ENCODE data around the gene PLA2G4D.

Gene PLA2G4D

GRCh38 chr15:42038401-42038800 lies 56.0 kb downstream of the PLA2G4D start:
- Histone ChIP-seq H3K9me3 (ENCODE audit: control insufficient read depth, low read length) (no peaks in the 10 kb centered on the region), H3K27ac (ENCODE audit: insufficient read depth, low read depth, low read length, poor library complexity, severe bottlenecking) (no peak overlapping the region), H3K27me3 (ENCODE audit: control insufficient read depth, insufficient read depth, low read length, poor library complexity, severe bottlenecking) (no peaks in the 10 kb centered on the region), H3K4me1 (ENCODE audit: control insufficient read depth, insufficient read depth, low read length) (peaks cover 4% of the 10 kb centered on the region), H3K36me3 (ENCODE audit: control insufficient read depth, insufficient read depth, low read length) (no peaks in the 10 kb centered on the region), H3K4me3 (ENCODE audit: insufficient read depth, low read depth, low read length) (no peak overlapping the region)
- WGBS, 2 experiments = 96% methylated on average over 6 of the region's 6 CpGs

- 81 to 83% methylated on average over 8 of the region's 8 CpGs for WGBS, 2 experiments
- no peak overlapping the region for H3K4me3 ChIP-seq (ENCODE audit: insufficient read depth, low read depth, low read length)
Observed at GRCh38 chr15:42037656-42038055, 56.7 kb downstream of the PLA2G4D start.

GRCh38 chr15:42036966-42037365 lies 57.4 kb downstream of the PLA2G4D start:
- no peak overlapping the region for H3K27ac ChIP-seq (ENCODE audit: insufficient read depth, low read depth, low read length, poor library complexity, severe bottlenecking)
- H3K4me3 ChIP-seq (ENCODE audit: insufficient read depth, low read depth, low read length) = no peak overlapping the region
- H3K9me3 ChIP-seq (ENCODE audit: control insufficient read depth, low read length) = no peaks in the 10 kb centered on the region
- H3K36me3 ChIP-seq (ENCODE audit: control insufficient read depth, insufficient read depth, low read length) = no peaks in the 10 kb centered on the region
- H3K27me3 ChIP-seq (ENCODE audit: control insufficient read depth, insufficient read depth, low read length, poor library complexity, severe bottlenecking) = no peaks in the 10 kb centered on the region
- 93 to 94% methylated on average over 9 of the region's 9 CpGs for WGBS, 2 experiments
- peaks cover 4% of the 10 kb centered on the region for H3K4me1 ChIP-seq (ENCODE audit: control insufficient read depth, insufficient read depth, low read length)

More at GRCh38 chr15:42037656-42038055, 56.7 kb downstream of the PLA2G4D start:
- Histone ChIP-seq H3K27ac (ENCODE audit: insufficient read depth, low read depth, low read length, poor library complexity, severe bottlenecking) (no peak overlapping the region), H3K27me3 (ENCODE audit: control insufficient read depth, insufficient read depth, low read length, poor library complexity, severe bottlenecking) (no peaks in the 10 kb centered on the region), H3K9me3 (ENCODE audit: control insufficient read depth, low read length) (no peaks in the 10 kb centered on the region), H3K36me3 (ENCODE audit: control insufficient read depth, insufficient read depth, low read length) (no peaks in the 10 kb centered on the region), H3K4me1 (ENCODE audit: control insufficient read depth, insufficient read depth, low read length) (peaks cover 4% of the 10 kb centered on the region)

GRCh38 chr15:42036112-42036905 lies 58.1 kb downstream of the PLA2G4D start:
- Histone ChIP-seq H3K9me3 (ENCODE audit: control insufficient read depth, low read length) (no peaks in the 10 kb centered on the region), H3K27me3 (ENCODE audit: control insufficient read depth, insufficient read depth, low read length, poor library complexity, severe bottlenecking) (no peaks in the 10 kb centered on the region), H3K27ac (ENCODE audit: insufficient read depth, low read depth, low read length, poor library complexity, severe bottlenecking) (no peak overlapping the region), H3K36me3 (ENCODE audit: control insufficient read depth, insufficient read depth, low read length) (no peaks in the 10 kb centered on the region), H3K4me1 (ENCODE audit: control insufficient read depth, insufficient read depth, low read length) (peaks cover 4% of the 10 kb centered on the region), H3K4me3 (ENCODE audit: insufficient read depth, low read depth, low read length) (no peak overlapping the region)
- WGBS, 2 experiments = 93 to 94% methylated on average over 45 of the region's 45 CpGs

GRCh38 chr15:42035435-42035761 lies 59.0 kb downstream of the PLA2G4D start:
- Histone ChIP-seq H3K27me3 (ENCODE audit: control insufficient read depth, insufficient read depth, low read length, poor library complexity, severe bottlenecking) (no peaks in the 10 kb centered on the region), H3K4me3 (ENCODE audit: insufficient read depth, low read depth, low read length) (no peak overlapping the region), H3K27ac (ENCODE audit: insufficient read depth, low read depth, low read length, poor library complexity, severe bottlenecking) (no peak overlapping the region), H3K4me1 (ENCODE audit: control insufficient read depth, insufficient read depth, low read length) (peaks cover 4% of the 10 kb centered on the region), H3K36me3 (ENCODE audit: control insufficient read depth, insufficient read depth, low read length) (no peaks in the 10 kb centered on the region), H3K9me3 (ENCODE audit: control insufficient read depth, low read length) (no peaks in the 10 kb centered on the region)
- WGBS, 2 experiments = 51 to 65% methylated on average over 3 of the region's 3 CpGs

- 85 to 88% methylated on average over 7 to 8 of the region's 8 CpGs for WGBS, 2 experiments
- no peaks in the 10 kb centered on the region for H3K9me3 ChIP-seq (ENCODE audit: control insufficient read depth, low read length)
- no peaks in the 10 kb centered on the region for H3K36me3 ChIP-seq (ENCODE audit: control insufficient read depth, insufficient read depth, low read length)
- peaks cover 4% of the 10 kb centered on the region for H3K4me1 ChIP-seq (ENCODE audit: control insufficient read depth, insufficient read depth, low read length)
- no peak overlapping the region for H3K4me3 ChIP-seq (ENCODE audit: insufficient read depth, low read depth, low read length)
- no peak overlapping the region for H3K27ac ChIP-seq (ENCODE audit: insufficient read depth, low read depth, low read length, poor library complexity, severe bottlenecking)
- H3K27me3 ChIP-seq (ENCODE audit: control insufficient read depth, insufficient read depth, low read length, poor library complexity, severe bottlenecking) = no peaks in the 10 kb centered on the region
Observed at GRCh38 chr15:42034628-42035434, 59.5 kb downstream of the PLA2G4D start.

- Histone ChIP-seq H3K27me3 (ENCODE audit: control insufficient read depth, insufficient read depth, low read length, poor library complexity, severe bottlenecking) (no peaks in the 10 kb centered on the region), H3K4me1 (ENCODE audit: control insufficient read depth, insufficient read depth, low read length) (peaks cover 4% of the 10 kb centered on the region), H3K36me3 (ENCODE audit: control insufficient read depth, insufficient read depth, low read length) (no peaks in the 10 kb centered on the region), H3K27ac (ENCODE audit: insufficient read depth, low read depth, low read length, poor library complexity, severe bottlenecking) (no peak overlapping the region), H3K9me3 (ENCODE audit: control insufficient read depth, low read length) (no peaks in the 10 kb centered on the region), H3K4me3 (ENCODE audit: insufficient read depth, low read depth, low read length) (no peak overlapping the region)
- WGBS, 2 experiments = 92 to 100% methylated on average over 3 of the region's 3 CpGs
Observed at GRCh38 chr15:42033214-42033873, 61.0 kb downstream of the PLA2G4D start.

GRCh38 chr15:42032376-42033213 lies 61.8 kb downstream of the PLA2G4D start:
- Histone ChIP-seq H3K4me3 (ENCODE audit: insufficient read depth, low read depth, low read length) (no peak overlapping the region), H3K4me1 (ENCODE audit: control insufficient read depth, insufficient read depth, low read length) (peaks cover 4% of the 10 kb centered on the region), H3K27me3 (ENCODE audit: control insufficient read depth, insufficient read depth, low read length, poor library complexity, severe bottlenecking) (no peaks in the 10 kb centered on the region), H3K27ac (ENCODE audit: insufficient read depth, low read depth, low read length, poor library complexity, severe bottlenecking) (no peak overlapping the region), H3K36me3 (ENCODE audit: control insufficient read depth, insufficient read depth, low read length) (no peaks in the 10 kb centered on the region), H3K9me3 (ENCODE audit: control insufficient read depth, low read length) (no peaks in the 10 kb centered on the region)
- WGBS, 2 experiments = 86 to 92% methylated on average over 9 of the region's 9 CpGs

- H3K4me3 ChIP-seq (ENCODE audit: insufficient read depth, low read depth, low read length) = no peak overlapping the region
- 91 to 95% methylated on average over 5 of the region's 6 CpGs for WGBS, 2 experiments
- no peak overlapping the region for H3K27ac ChIP-seq (ENCODE audit: insufficient read depth, low read depth, low read length, poor library complexity, severe bottlenecking)
- peaks cover 1% of the 10 kb centered on the region for H3K4me1 ChIP-seq (ENCODE audit: control insufficient read depth, insufficient read depth, low read length)
- H3K9me3 ChIP-seq (ENCODE audit: control insufficient read depth, low read length) = no peaks in the 10 kb centered on the region
- no peaks in the 10 kb centered on the region for H3K36me3 ChIP-seq (ENCODE audit: control insufficient read depth, insufficient read depth, low read length)
- H3K27me3 ChIP-seq (ENCODE audit: control insufficient read depth, insufficient read depth, low read length, poor library complexity, severe bottlenecking) = no peaks in the 10 kb centered on the region
Observed at GRCh38 chr15:42031198-42031915, 63.0 kb downstream of the PLA2G4D start.
